GM12878 (cell line): Measurements from ENCODE around the gene APBB1IP. TPM values are rescaled to one million over a fixed set of nuclear protein-coding genes. Genes with fewer than 3 reads are reported as not detected.

Experiments used
- ATAC-seq: fragments of 200-7000 bp; cut with Tn5 transposase; 3 replicates; pipeline ENCODE4 v1.9.1; 2020; ENCODE audit warnings: mild to moderate bottlenecking, moderate library complexity
- BruUV-seq: library from RNA; stranded (reverse); fragments of 400-500 nt; replicated peaks from 2 replicates; lab custom pipeline; 2021; lab: Mats Ljungman, UMichigan
- CTCF ChIA-PET: fragments of 300-600 bp; sonication (Branson Sonifier 250); formaldehyde crosslinking; extraction: SDS; loops from one replicate; lab custom pipeline; 2021; ENCODE audit warnings: inconsistent platforms; lab: Yijun Ruan, JAX
- POLR2A ChIA-PET: fragments of 350-600 bp; formaldehyde crosslinking; extraction: SDS; loops from one replicate; lab custom pipeline; 2021; ENCODE audit warnings: inconsistent platforms; lab: Charles Lee
- RAD21 ChIA-PET: fragments of 300-600 bp; sonication (Branson Sonifier 250); formaldehyde crosslinking; loops from one replicate; lab custom pipeline; 2023; ENCODE audit warnings: antibody characterized with exemption; ENCODE audit not compliant: unreplicated experiment; lab: Charles Lee
- SMC1A ChIA-PET: fragments of 300-600 bp; sonication (Branson Sonifier 250); formaldehyde crosslinking; loops from one replicate; lab custom pipeline; 2023; ENCODE audit not compliant: unreplicated experiment, uncharacterized antibody; lab: Charles Lee
- DNase-seq: peaks from one replicate; pipeline ENCODE4 v3.0.0-alpha.2; 2011; ENCODE audit warnings: low read depth, low spot score
- FAIRE-seq: peaks from 3 replicates; lab custom pipeline; 2011; peaks lifted over from hg19 to GRCh38; lab: Jason Lieb, UNC
- H2AFZ ChIP-seq: 2 replicates; pipeline ENCODE4 v1.6.0; 2011; ENCODE audit warnings: low read depth, low read length, control low read depth; ENCODE audit not compliant: control insufficient read depth
- H3K27ac ChIP-seq: 2 replicates; pipeline ENCODE4 v1.5.1; 2011; ENCODE audit warnings: control low read depth; ENCODE audit not compliant: control insufficient read depth, insufficient read depth
- H3K27me3 ChIP-seq, 2 experiments: replicated peaks in 1 of 2; 2 replicates each; pipeline versions ENCODE4 v1.6.0 to v1.6.1; 2011; ENCODE audit warnings: low read length in 1 of 2; ENCODE audit not compliant: control insufficient read depth in 2 of 2, insufficient read depth in 2 of 2
- H3K36me3 ChIP-seq, 2 experiments: 2 replicates each; pipeline ENCODE4 v1.5.1; 2011; ENCODE audit warnings: low read length in 1 of 2; ENCODE audit not compliant: control insufficient read depth in 2 of 2, insufficient read depth in 2 of 2
- H3K4me1 ChIP-seq: 2 replicates; pipeline ENCODE4 v1.6.1; 2011; ENCODE audit warnings: mild to moderate bottlenecking, low read length, moderate library complexity, mixed read lengths; ENCODE audit not compliant: control insufficient read depth, insufficient read depth
- H3K4me2 ChIP-seq: 2 replicates; pipeline ENCODE4 v1.6.0; 2011; ENCODE audit warnings: control low read depth; ENCODE audit not compliant: control insufficient read depth, insufficient read depth
- H3K4me3 ChIP-seq: fragments of 200-600 bp; sonication (generic); 2 replicates; pipeline ENCODE4 v1.5.1; 2016
- H3K79me2 ChIP-seq: 2 replicates; pipeline ENCODE4 v1.6.0; 2011; ENCODE audit warnings: low read length; ENCODE audit not compliant: control insufficient read depth, insufficient read depth
- H3K9ac ChIP-seq: 2 replicates; pipeline ENCODE4 v1.8.0; 2011; ENCODE audit warnings: low read length, control low read depth, mixed read lengths; ENCODE audit not compliant: control insufficient read depth, insufficient read depth
- H3K9me3 ChIP-seq: replicated peaks from 3 replicates; pipeline ENCODE4 v1.5.1; 2011; ENCODE audit warnings: mild to moderate bottlenecking, low read length; ENCODE audit not compliant: control insufficient read depth, insufficient read depth
- H4K20me1 ChIP-seq: 2 replicates; pipeline ENCODE4 v1.6.0; 2011; ENCODE audit not compliant: control insufficient read depth, insufficient read depth
- CTCF ChIP-seq, 3 experiments: IDR thresholded peaks in 2 of 3; conservative IDR thresholded peaks in 1 of 3; 2 replicates each; pipeline ENCODE4 v1.5.1; 2011; ENCODE audit warnings: low read depth in 3 of 3, low read length in 3 of 3, mild to moderate bottlenecking in 3 of 3, control low read depth in 2 of 3, moderate library complexity in 2 of 3, inconsistent platforms in 1 of 3, mixed read lengths in 1 of 3; ENCODE audit not compliant: control insufficient read depth in 2 of 3, insufficient read depth in 1 of 3; ENCODE audit errors: extremely low read depth in 1 of 3
- ETV6 ChIP-seq, 2 experiments: fragments of 450-650 bp in 1 of 2; IDR thresholded peaks in 1 of 2; conservative IDR thresholded peaks in 1 of 2; 2 replicates each; pipeline ENCODE4 v1.6.1; 2014; ENCODE audit warnings: antibody characterized with exemption in 1 of 2, borderline replicate concordance in 1 of 2, low read depth in 1 of 2, mild to moderate bottlenecking in 1 of 2, moderate library complexity in 1 of 2
- HSF1 ChIP-seq: fragments of 150-350 bp; IDR thresholded peaks from 2 replicates; pipeline ENCODE4 v1.6.1; 2014; ENCODE audit warnings: mild to moderate bottlenecking, low read depth, low read length
- IRF3 ChIP-seq: fragments of 450-650 bp; IDR thresholded peaks from 2 replicates; pipeline ENCODE4 v1.6.1; 2014; ENCODE audit warnings: mild to moderate bottlenecking
- NFIC ChIP-seq: IDR thresholded peaks from 2 replicates; pipeline ENCODE4 v1.6.1; 2012; ENCODE audit warnings: low read depth, mild to moderate bottlenecking, inconsistent platforms, low read length, moderate library complexity
- POU2F2 ChIP-seq: IDR thresholded peaks from 3 replicates; pipeline ENCODE4 v1.6.1; 2011; ENCODE audit warnings: low read depth, mild to moderate bottlenecking, low read length, borderline replicate concordance
- REST ChIP-seq: IDR thresholded peaks from 2 replicates; pipeline ENCODE4 v1.6.1; 2012; ENCODE audit warnings: mild to moderate bottlenecking, low read depth, low read length
- SREBF1 ChIP-seq: IDR thresholded peaks from 2 replicates; pipeline ENCODE4 v1.6.1; 2012; ENCODE audit warnings: mild to moderate bottlenecking, low read length
- USF1 ChIP-seq: IDR thresholded peaks from 2 replicates; pipeline ENCODE4 v1.6.1; 2011; ENCODE audit warnings: borderline replicate concordance, low read depth, mild to moderate bottlenecking, moderate library complexity, mixed read lengths, low read length; ENCODE audit not compliant: insufficient read depth; ENCODE audit errors: extremely low read length
- USF2 ChIP-seq: IDR thresholded peaks from 2 replicates; pipeline ENCODE4 v1.6.1; 2011; ENCODE audit warnings: low read depth, low read length, improper control_type of control experiment, borderline replicate concordance
- ZSCAN29 ChIP-seq: fragments of 450-650 bp; IDR thresholded peaks from 2 replicates; pipeline ENCODE4 v1.6.1; 2017; ENCODE audit warnings: mild to moderate bottlenecking, moderate library complexity
- WGBS: methylation state at CpG from one replicate; pipeline ENCODE4 v1.1.6; 2016; ENCODE audit warnings: low lambda C conversion rate; ENCODE audit not compliant: insufficient replicate concordance, insufficient coverage; ENCODE audit errors: missing lambda C conversion rate; 5-methylcytosine and 5-hydroxymethylcytosine counted together
- in situ Hi-C: fragments of 300-500 bp; cut with MboI; formaldehyde crosslinking; loops from 9 replicates; pipeline ENCODE4 v1.14.3; 2018; ENCODE audit warnings: mixed read lengths
- intact Hi-C: fragments of 100-400 bp; cut with micrococcal nuclease; formaldehyde crosslinking; loops from one replicate; pipeline ENCODE4 v1.14.2; 2022; ENCODE audit not compliant: unreplicated experiment
- polyA plus RNA-seq, 11 experiments: library from polyadenylated mRNA; depleted of rRNA in 4 of 11; unstranded in 6 of 11; stranded (reverse) in 5 of 11; fragments of >200 nt; fragmentation: Nextera tagmentation in 4 of 11; fragmentation: Illumina TruSeq in 1 of 11; extraction: Ambion mirVana in 4 of 11; extraction: Trizol in 1 of 11; gene quantifications; 1 replicate in 1 of 11; 2 replicates in 10 of 11; pipeline versions ENCODE4 v1.2.1 to v1.2.3, GENCODE V29; 2011 to 2016; ENCODE audit warnings: inconsistent platforms in 2 of 11, missing spikeins in 2 of 11, low read depth in 1 of 11
- total RNA-seq, 4 experiments: library from RNA; depleted of rRNA in 3 of 4; stranded (reverse); fragments of >200 nt in 3 of 4; fragmentation: Illumina TruSeq in 1 of 4; extraction: Trizol in 1 of 4; gene quantifications; 2 replicates each; pipeline versions ENCODE4 v1.2.1 to v1.2.3, GENCODE V29; 2013 to 2021

Gene APBB1IP
- total and polyA plus RNA-seq, 10 of the 15 experiments (the other 5 are each of a cell fraction or from before 2014, with no cell fraction given) = 7.3 to 67.4 (median 19.9) TPM

GRCh38 chr10:26573674-26574073, 135.5 kb downstream of the APBB1IP start:
- DNase-seq (no peak), FAIRE-seq (peak; percentile 18), ATAC-seq (peak; percentile 70)
- Histone ChIP-seq H3K9ac (no peak overlapping the region), H4K20me1 (no peaks in the 10 kb centered on the region), H3K79me2 (no peaks in the 10 kb centered on the region), H3K4me3 (no peak overlapping the region), H3K4me1 (peaks cover 7% of the 10 kb centered on the region; the same call in 1 of the 2 replicates), H3K36me3 (no peaks in the 10 kb centered on the region; a peak in 1 of 4 replicates), H3K9me3 (peaks cover 3% of the 10 kb centered on the region; the same call in 2 of the 3 replicates), H3K27ac (no peak overlapping the region), H2AFZ (no peak overlapping the region), H3K27me3 (no peaks in the 10 kb centered on the region), H3K4me2 (no peak overlapping the region)
- 21% methylated on average over 2 of the region's 2 CpGs for WGBS
- in situ Hi-C loops (loop anchor here (5.0 kb wide), 1 partner anchor 754 kb away; no protein-coding TSS in a partner anchor), intact Hi-C loops (loop anchor here (5.0 kb wide), 1 partner anchor 749 kb away; no protein-coding TSS in a partner anchor)
- BruUV-seq = no TSS peak
- SMC1A ChIA-PET = no interaction called here
- CTCF ChIA-PET = no interaction called here
- RAD21 ChIA-PET = no interaction called here
- POLR2A ChIA-PET = no interaction called here
- TF ChIP-seq HSF1 = no peak
- no peak for TF ChIP-seq REST
- TF ChIP-seq POU2F2 = no peak
- TF ChIP-seq ETV6 (conservative IDR thresholded peaks at IDR 0.05 in 1 of 2, IDR thresholded peaks at IDR 0.05 in 1 of 2; ENCODE audit: borderline replicate concordance in 1 of 2, low read depth in 1 of 2) = no peak
- TF ChIP-seq SREBF1 = no peak
- TF ChIP-seq USF1 = no peak
- TF ChIP-seq NFIC = 0 out of 2 replicates have a peak, but pooled peaks have one; percentile 15
- TF ChIP-seq IRF3 = no peak
- TF ChIP-seq USF2 = no peak
- no peak for TF ChIP-seq ZSCAN29
- peak; percentile 6 to 27 (median 15); a peak in 1 of 6 replicates for TF ChIP-seq CTCF (IDR thresholded peaks at IDR 0.05 in 2 of 3, conservative IDR thresholded peaks at IDR 0.05 in 1 of 3; ENCODE audit: control insufficient read depth in 2 of 3, extremely low read depth in 1 of 3, insufficient read depth in 1 of 3, low read depth in 3 of 3, low read length in 3 of 3)
